Measurements from ENCODE around the gene TBCB. TPM values are rescaled to one million over a fixed set of nuclear protein-coding genes. Genes with fewer than 3 reads are reported as not detected.

The TBCB gene
- total and polyA plus RNA-seq, 9 of the 15 experiments (the other 6 are each of a cell fraction or from before 2014, with no cell fraction given), result 3.5 to 115 (median 58.9) TPM

- TF ChIP-seq RREB1 (CRISPR knock-in tag; IDR thresholded peaks at IDR 0.05) (no peak), ETS2 (tag; IDR thresholded peaks at IDR 0.05; ENCODE audit: borderline replicate concordance, poor library complexity, severe bottlenecking) (no peak), ZNF431 (CRISPR knock-in tag; IDR thresholded peaks at IDR 0.05) (no peak), NFATC3 (IDR thresholded peaks at IDR 0.05) (no peak), ZNF263 (CRISPR knock-in tag; IDR thresholded peaks at IDR 0.05; ENCODE audit: borderline replicate concordance) (peak; percentile 75; the same call in 1 of the 2 replicates), DNMT1 (IDR thresholded peaks at IDR 0.05) (no peak), NRF1 (conservative IDR thresholded peaks at IDR 0.05 in 1 of 2, IDR thresholded peaks at IDR 0.05 in 1 of 2) (peak; percentile 24 to 35; a peak in 1 of 4 replicates), E2F3 (CRISPR knock-in tag; IDR thresholded peaks at IDR 0.05) (no peak), PCBP1 (IDR thresholded peaks at IDR 0.05; ENCODE audit: low read depth, low read length, poor library complexity, severe bottlenecking) (no peak), MEF2A (IDR thresholded peaks at IDR 0.05; ENCODE audit: control insufficient read depth, low read depth, low read length) (no peak), EGR1 (conservative IDR thresholded peaks at IDR 0.05) (no peak)
- TF ChIP-seq, protein P1, sequence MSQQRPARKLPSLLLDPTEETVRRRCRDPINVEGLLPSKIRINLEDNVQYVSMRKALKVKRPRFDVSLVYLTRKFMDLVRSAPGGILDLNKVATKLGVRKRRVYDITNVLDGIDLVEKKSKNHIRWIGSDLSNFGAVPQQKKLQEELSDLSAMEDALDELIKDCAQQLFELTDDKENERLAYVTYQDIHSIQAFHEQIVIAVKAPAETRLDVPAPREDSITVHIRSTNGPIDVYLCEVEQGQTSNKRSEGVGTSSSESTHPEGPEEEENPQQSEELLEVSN (IDR thresholded peaks at IDR 0.05; ENCODE audit: borderline replicate concordance in 1 of 2, extremely low read depth in 1 of 2, insufficient read depth in 1 of 2, insufficient read length in 1 of 2, low read depth in 1 of 2, low read length in 1 of 2, poor library complexity in 1 of 2, severe bottlenecking in 1 of 2), result peak; percentile 25 to 42
- TF ChIP-seq, protein P2, sequence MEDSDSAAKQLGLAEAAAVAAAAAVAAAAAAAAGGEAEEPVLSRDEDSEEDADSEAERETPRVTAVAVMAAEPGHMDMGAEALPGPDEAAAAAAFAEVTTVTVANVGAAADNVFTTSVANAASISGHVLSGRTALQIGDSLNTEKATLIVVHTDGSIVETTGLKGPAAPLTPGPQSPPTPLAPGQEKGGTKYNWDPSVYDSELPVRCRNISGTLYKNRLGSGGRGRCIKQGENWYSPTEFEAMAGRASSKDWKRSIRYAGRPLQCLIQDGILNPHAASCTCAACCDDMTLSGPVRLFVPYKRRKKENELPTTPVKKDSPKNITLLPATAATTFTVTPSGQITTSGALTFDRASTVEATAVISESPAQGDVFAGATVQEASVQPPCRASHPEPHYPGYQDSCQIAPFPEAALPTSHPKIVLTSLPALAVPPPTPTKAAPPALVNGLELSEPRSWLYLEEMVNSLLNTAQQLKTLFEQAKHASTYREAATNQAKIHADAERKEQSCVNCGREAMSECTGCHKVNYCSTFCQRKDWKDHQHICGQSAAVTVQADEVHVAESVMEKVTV (CRISPR knock-in tag; IDR thresholded peaks at IDR 0.05), result no peak
- TF ChIP-seq, protein P3, sequence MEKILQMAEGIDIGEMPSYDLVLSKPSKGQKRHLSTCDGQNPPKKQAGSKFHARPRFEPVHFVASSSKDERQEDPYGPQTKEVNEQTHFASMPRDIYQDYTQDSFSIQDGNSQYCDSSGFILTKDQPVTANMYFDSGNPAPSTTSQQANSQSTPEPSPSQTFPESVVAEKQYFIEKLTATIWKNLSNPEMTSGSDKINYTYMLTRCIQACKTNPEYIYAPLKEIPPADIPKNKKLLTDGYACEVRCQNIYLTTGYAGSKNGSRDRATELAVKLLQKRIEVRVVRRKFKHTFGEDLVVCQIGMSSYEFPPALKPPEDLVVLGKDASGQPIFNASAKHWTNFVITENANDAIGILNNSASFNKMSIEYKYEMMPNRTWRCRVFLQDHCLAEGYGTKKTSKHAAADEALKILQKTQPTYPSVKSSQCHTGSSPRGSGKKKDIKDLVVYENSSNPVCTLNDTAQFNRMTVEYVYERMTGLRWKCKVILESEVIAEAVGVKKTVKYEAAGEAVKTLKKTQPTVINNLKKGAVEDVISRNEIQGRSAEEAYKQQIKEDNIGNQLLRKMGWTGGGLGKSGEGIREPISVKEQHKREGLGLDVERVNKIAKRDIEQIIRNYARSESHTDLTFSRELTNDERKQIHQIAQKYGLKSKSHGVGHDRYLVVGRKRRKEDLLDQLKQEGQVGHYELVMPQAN (IDR thresholded peaks at IDR 0.05; ENCODE audit: borderline replicate concordance), result peak; percentile 50; the same call in 1 of the 2 replicates
Measured at GRCh38 chr19:36103842-36104552, 11.3 kb upstream of the TBCB start (continued).

All from K562 (cell line).